ENCODE data around the gene CALML6.

Gene CALML6

GRCh38 chr1:1889090-1889750, 25.8 kb upstream of the CALML6 start:
- TF ChIP-seq GATA3 (IDR thresholded peaks at IDR 0.05; ENCODE audit: low read depth, low read length): no peak
- TF ChIP-seq GATA2 (IDR thresholded peaks at IDR 0.05; ENCODE audit: low read depth, low read length): no peak

- TF ChIP-seq GATA3 (IDR thresholded peaks at IDR 0.05; ENCODE audit: low read depth, low read length) (no peak), GATA2 (IDR thresholded peaks at IDR 0.05; ENCODE audit: low read depth, low read length) (no peak)
Observed at GRCh38 chr1:1889847-1890505, 25.1 kb upstream of the CALML6 start.

GRCh38 chr1:1890506-1891348, 24.3 kb upstream of the CALML6 start, which contains the start of gene GNB1:
TSS of gene GNB1 (minus strand) at chr1:1891087. CDS start at chr1:1825453, 65,634 bp downstream.
- TF ChIP-seq GATA3 (IDR thresholded peaks at IDR 0.05; ENCODE audit: low read depth, low read length): no peak
- TF ChIP-seq GATA2 (IDR thresholded peaks at IDR 0.05; ENCODE audit: low read depth, low read length): no peak

GRCh38 chr1:1891349-1892078, 23.5 kb upstream of the CALML6 start:
- TF ChIP-seq GATA2 (IDR thresholded peaks at IDR 0.05; ENCODE audit: low read depth, low read length): no peak
- no peak for TF ChIP-seq GATA3 (IDR thresholded peaks at IDR 0.05; ENCODE audit: low read depth, low read length)

GRCh38 chr1:1892079-1892762, 22.8 kb upstream of the CALML6 start:
- TF ChIP-seq GATA2 (IDR thresholded peaks at IDR 0.05; ENCODE audit: low read depth, low read length) (no peak), GATA3 (IDR thresholded peaks at IDR 0.05; ENCODE audit: low read depth, low read length) (no peak)

GRCh38 chr1:1892763-1893120, 22.3 kb upstream of the CALML6 start:
- TF ChIP-seq GATA2 (IDR thresholded peaks at IDR 0.05; ENCODE audit: low read depth, low read length): no peak
- no peak for TF ChIP-seq GATA3 (IDR thresholded peaks at IDR 0.05; ENCODE audit: low read depth, low read length)

GRCh38 chr1:1893291-1893985, 21.6 kb upstream of the CALML6 start:
- TF ChIP-seq GATA3 (IDR thresholded peaks at IDR 0.05; ENCODE audit: low read depth, low read length) (no peak), GATA2 (IDR thresholded peaks at IDR 0.05; ENCODE audit: low read depth, low read length) (no peak)

- TF ChIP-seq GATA2 (IDR thresholded peaks at IDR 0.05; ENCODE audit: low read depth, low read length) (no peak), GATA3 (IDR thresholded peaks at IDR 0.05; ENCODE audit: low read depth, low read length) (no peak)
Observed at GRCh38 chr1:1893997-1894353, 21.1 kb upstream of the CALML6 start.

GRCh38 chr1:1894354-1895059, 20.6 kb upstream of the CALML6 start:
- TF ChIP-seq GATA3 (IDR thresholded peaks at IDR 0.05; ENCODE audit: low read depth, low read length) (no peak), GATA2 (IDR thresholded peaks at IDR 0.05; ENCODE audit: low read depth, low read length) (no peak)

- TF ChIP-seq GATA2 (IDR thresholded peaks at IDR 0.05; ENCODE audit: low read depth, low read length) (no peak), GATA3 (IDR thresholded peaks at IDR 0.05; ENCODE audit: low read depth, low read length) (no peak)
Observed at GRCh38 chr1:1895060-1895418, 20.0 kb upstream of the CALML6 start.

GRCh38 chr1:1895456-1896336, 19.4 kb upstream of the CALML6 start:
- TF ChIP-seq GATA3 (IDR thresholded peaks at IDR 0.05; ENCODE audit: low read depth, low read length) (no peak), GATA2 (IDR thresholded peaks at IDR 0.05; ENCODE audit: low read depth, low read length) (no peak)
